Measurements from ENCODE around the gene HENMT1. TPM values are rescaled to one million over a fixed set of nuclear protein-coding genes. Genes with fewer than 3 reads are reported as not detected.
"Not testable (repeated sequence)": the region's sequence is repeated elsewhere in the genome, so short reads cannot be mapped to it uniquely, and the experiment has no call there.

Gene HENMT1
- polyA plus RNA-seq, 5 donors = 10.8 to 14.8 (median 11.4) TPM

GRCh38 chr1:108679586-108680213, 18.8 kb upstream of the HENMT1 start:
- no peak for DNase-seq

DNA sequence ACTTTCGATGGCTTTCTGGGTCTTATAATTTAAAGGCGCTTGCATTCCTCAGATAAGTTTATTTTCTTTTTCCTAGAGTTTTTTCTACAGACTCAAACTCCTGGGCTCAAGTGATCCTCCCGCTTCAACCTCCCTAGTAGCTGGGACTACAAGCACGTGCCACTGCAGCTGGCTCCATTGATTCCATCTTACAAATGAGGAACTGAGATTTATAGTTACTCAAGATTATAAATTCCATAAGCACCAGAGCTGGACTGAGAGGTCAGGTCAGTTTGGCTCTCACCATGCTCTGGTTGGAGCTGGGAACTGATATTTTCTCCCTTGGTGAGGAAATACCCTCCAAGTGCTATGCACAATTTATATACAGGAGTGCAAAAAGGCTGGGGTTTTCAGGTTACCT, 17.8 kb upstream of the HENMT1 start:
- DNase-seq = no peak

DNA sequence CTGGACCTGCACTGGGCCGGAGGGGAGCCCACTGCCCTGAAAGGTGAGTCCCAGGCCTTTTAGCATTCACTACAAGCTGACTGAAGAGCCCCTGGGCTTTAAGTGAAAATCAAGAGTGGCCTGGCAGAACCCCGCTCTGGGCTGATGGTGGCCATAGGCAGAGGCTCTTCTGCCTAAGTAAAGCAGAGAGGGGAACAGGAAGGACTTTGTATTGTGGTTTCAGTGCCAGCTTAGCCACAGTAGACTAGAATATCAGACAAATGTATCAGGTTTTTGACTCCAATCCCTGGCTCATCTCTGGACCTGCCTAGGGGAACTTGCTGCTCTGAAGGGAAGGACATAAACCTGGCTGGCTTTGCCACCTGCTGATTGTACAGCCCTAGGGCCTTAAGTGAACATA, 10.2 kb upstream of the HENMT1 start:
- no peak for DNase-seq

GRCh38 chr1:108670131-108670773, 9.4 kb upstream of the HENMT1 start:
- no peak for DNase-seq

DNA sequence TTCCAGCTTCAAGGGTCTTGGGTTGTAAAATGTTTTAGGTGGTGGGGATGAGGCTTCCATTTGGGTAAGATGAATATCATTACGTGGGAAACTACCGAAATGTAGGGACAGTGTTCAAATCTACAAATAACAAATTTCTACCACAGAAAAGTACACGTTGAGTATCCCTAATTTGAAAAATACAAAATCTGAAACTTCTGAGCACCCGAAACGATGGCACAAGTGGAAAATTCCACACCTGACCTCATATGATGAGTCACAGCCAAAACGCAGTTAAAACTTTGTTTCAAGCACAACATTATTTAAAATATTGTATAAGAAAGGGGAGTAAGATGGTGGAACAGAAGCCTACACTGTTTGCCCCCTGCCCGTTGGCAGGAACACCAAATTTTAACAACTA, 8.8 kb upstream of the HENMT1 start:
- no peak for DNase-seq

- DNase-seq = no peak
Measured at GRCh38 chr1:108668777-108669176, 7.9 kb upstream of the HENMT1 start.

GRCh38 chr1:108667422-108667821, 6.5 kb upstream of the HENMT1 start:
- DNase-seq = not testable (repeated sequence)

DNA sequence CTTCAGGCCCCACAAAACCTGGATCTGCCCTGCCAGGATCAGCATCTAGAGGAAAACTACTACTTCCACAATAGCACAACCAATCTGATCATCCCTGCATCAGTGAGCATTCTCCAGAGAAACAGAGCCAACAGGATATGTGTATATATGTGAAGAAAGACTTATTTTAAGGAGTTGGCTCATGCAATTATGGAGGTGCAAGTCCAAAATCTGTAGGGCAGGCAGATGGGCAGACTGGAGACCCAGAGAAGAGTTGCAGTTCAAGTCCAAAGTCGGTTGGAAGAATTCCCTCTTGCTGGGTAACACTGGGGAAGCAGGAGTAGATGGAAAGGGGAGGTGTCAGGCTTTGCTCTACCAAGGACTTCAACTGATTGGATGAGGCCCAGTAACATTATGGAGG, 4.9 kb upstream of the HENMT1 start:
- DNase-seq = no peak

- DNase-seq = no peak
Measured at GRCh38 chr1:108665067-108665466, 4.2 kb upstream of the HENMT1 start.

DNA sequence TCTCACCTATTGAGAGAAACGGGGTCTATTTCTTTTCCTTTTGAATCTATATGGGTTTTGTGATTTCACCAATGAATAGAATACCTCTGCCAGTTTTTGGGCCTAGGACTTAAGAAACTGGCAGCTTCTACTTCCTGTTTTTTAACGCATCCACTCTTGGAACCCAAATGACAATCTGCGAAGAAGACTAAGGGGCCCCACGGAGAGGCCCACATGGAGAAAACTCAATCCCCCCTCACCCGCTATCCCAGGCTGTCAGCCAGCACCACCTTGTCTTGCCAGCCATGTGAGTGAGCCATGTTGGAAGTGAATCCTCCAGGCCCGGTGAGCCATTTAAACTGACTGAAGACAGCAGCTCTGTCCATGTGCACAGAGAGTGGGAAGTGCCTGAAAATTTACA, 3.6 kb upstream of the HENMT1 start:
- no peak for DNase-seq

GRCh38 chr1:108663074-108663473, 2.2 kb upstream of the HENMT1 start:
- DNase-seq = peak in 1 of 2 donors; percentile 28

- no peak for DNase-seq
Measured at GRCh38 chr1:108657356-108658080, 3.4 kb downstream of the HENMT1 start.

DNA sequence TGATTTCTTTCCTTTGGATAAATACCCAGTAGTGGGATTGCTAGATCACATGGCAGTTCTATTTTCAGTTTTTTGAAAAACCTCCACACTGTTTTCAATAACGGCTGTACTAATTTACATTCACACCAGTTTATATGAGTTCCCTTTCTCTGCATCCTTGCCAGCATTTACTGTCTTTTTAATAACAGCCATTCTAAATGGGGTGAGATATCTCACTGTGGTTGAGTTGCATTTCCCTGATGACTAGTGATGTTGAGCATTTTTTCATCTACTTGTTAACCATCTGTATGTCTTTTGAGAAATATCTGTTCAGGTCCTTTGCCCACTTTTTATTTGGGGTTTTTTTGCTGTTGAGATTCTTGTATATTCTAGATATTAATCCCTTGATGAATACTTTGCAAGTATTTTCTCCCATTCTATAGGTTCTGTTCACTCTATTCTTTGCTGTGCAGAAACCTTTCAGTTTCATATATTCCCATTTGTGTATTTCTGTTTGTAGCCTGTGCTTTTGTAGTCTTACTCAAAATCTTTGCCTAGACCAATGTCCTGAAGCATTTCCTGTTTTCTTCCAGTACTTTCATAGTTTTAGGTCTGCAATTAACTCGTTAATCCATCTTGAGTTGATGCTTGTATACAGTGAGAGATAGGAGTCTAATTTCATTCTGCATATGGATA, 7.3 kb downstream of the HENMT1 start:
- DNase-seq = no peak

DNA sequence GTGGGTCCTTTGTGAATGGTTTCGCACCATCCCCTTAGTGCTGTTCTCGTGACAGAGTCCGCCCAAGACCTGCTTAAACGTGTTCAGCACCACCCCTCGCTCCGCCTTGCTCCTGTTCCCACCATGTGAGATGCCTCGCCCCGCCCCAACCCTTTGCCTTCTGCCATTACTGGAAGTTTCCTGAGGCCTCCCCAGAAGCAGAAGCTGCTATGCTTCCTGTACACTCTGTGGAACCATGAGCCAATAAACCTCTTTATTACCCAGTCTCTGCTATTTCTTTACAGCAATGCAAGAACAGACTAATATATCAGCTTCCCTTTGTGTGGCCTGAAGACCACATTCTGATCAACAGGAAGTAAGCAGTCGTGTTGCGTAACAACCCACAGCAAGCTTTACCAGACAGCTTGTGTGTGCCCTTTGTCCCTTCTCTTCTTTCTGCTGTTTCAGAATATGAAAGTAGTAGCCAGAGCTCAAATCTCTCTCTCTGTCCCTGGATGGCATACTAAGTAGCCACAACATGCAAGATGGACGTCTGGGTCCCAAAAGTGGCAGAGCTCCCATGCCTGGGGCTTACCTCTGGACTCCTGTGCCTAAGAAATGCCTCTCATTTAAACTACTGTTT, 14.1 kb downstream of the HENMT1 start:
- DNase-seq = peak; percentile 60 to 76

GRCh38 chr1:108646265-108646647, 14.6 kb downstream of the HENMT1 start:
- no peak for DNase-seq

DNA sequence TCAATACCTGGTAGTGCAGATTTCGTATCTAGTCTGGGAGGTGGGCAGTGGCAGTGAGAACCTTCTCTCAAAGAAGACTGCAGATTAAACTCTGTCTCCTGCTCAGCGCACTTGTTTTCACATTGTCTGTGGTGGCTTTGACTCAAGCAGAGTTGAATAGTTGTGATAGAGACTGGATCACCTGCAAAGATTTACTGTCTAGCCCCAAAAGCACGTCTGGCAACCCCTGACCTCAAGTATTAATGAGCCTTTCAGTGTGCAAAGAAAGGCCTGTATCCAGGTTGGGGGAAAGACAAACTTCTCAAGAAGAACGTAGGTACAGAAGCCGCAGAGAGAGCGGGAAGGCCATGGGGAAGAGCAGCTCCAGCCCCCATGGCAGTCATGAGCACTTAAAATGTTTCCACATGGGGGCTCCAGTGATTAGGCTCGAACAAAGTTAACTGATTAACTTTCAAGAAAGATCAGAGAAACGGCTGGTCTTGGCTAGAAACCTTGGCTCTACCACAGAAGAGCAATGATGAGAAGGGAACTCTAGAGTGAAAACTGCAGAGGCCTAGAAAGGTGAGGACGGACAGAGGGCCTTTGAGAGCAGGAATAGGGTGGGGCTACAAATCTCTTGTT, 15.2 kb downstream of the HENMT1 start:
- no peak for DNase-seq

DNA sequence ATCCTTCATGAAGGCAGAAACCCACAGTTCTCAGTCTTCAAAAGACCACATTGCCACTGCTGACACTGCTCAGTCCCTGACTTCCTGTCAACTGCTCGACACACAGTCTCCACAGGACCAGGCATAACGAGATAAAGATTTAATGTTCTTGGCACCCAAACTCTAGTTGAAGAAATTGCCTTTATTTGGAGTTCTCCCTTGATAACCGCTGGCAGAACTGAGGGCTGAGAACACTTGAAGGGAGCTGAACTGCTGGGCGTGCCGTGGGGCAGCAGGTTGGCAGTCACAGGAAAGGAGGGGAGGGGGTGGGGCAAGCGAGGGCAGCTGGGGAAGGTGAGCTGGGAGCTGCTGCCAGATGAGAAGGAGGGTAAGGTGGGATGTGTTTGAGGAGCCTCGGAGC, 15.9 kb downstream of the HENMT1 start:
- DNase-seq = no peak

- DNase-seq = peak in 1 of 2 donors; percentile 63
Measured at GRCh38 chr1:108643492-108644335, 17.2 kb downstream of the HENMT1 start.

GRCh38 chr1:108640863-108641262, 20.0 kb downstream of the HENMT1 start:
- not testable (repeated sequence) for DNase-seq

- DNase-seq = no peak
Measured at GRCh38 chr1:108639899-108640560, 20.9 kb downstream of the HENMT1 start.

Data from right lung (tissue), 5 donors.